ENCODE results near the gene ARAP2.

Gene ARAP2

GRCh38 chr4:36111172-36111571 lies 133.1 kb downstream of the ARAP2 start:
- DNase-seq = no peak

GRCh38 chr4:36099509-36099908 lies 144.8 kb downstream of the ARAP2 start:
- DNase-seq = no peak

- no peak for DNase-seq
Observed at GRCh38 chr4:36094995-36095394, 149.3 kb downstream of the ARAP2 start.

- DNase-seq = no peak
Observed at GRCh38 chr4:36091997-36092396, 152.3 kb downstream of the ARAP2 start.

GRCh38 chr4:36088542-36088941 lies 155.8 kb downstream of the ARAP2 start:
- DNase-seq = no peak

GRCh38 chr4:36086261-36086786 lies 158.0 kb downstream of the ARAP2 start:
- no peak for DNase-seq

- peak; percentile 64 for DNase-seq
Observed at GRCh38 chr4:36082817-36083216, 161.5 kb downstream of the ARAP2 start.

GRCh38 chr4:36081185-36081584 lies 163.1 kb downstream of the ARAP2 start:
- no peak for DNase-seq

- no peak for DNase-seq
Observed at GRCh38 chr4:36079666-36080065, 164.6 kb downstream of the ARAP2 start.

GRCh38 chr4:36078319-36078718 lies 166.0 kb downstream of the ARAP2 start:
- DNase-seq = no peak

- no peak for DNase-seq
Observed at GRCh38 chr4:36072529-36072928, 171.8 kb downstream of the ARAP2 start.

- no peak for DNase-seq
Observed at GRCh38 chr4:36067116-36067515, 177.2 kb downstream of the ARAP2 start.

- no peak for DNase-seq
Observed at GRCh38 chr4:36065274-36065871, 178.9 kb downstream of the ARAP2 start.

GRCh38 chr4:36064117-36064516 lies 180.2 kb downstream of the ARAP2 start:
- DNase-seq = peak; percentile 55

- no peak for DNase-seq
Observed at GRCh38 chr4:36056136-36056535, 188.2 kb downstream of the ARAP2 start.

- no peak for DNase-seq
Observed at GRCh38 chr4:36054694-36055422, 189.5 kb downstream of the ARAP2 start.

- DNase-seq = no peak
Observed at GRCh38 chr4:36053930-36054329, 190.4 kb downstream of the ARAP2 start.

GRCh38 chr4:36051634-36052033 lies 192.7 kb downstream of the ARAP2 start:
- DNase-seq = no peak

- DNase-seq = no peak
Observed at GRCh38 chr4:36046026-36046425, 198.3 kb downstream of the ARAP2 start.

GRCh38 chr4:36043901-36044300 lies 200.4 kb downstream of the ARAP2 start:
- DNase-seq = no peak

GRCh38 chr4:36043241-36043640 lies 201.1 kb downstream of the ARAP2 start:
- no peak for DNase-seq

GRCh38 chr4:36042122-36042970 lies 202.0 kb downstream of the ARAP2 start:
- no peak for DNase-seq

GRCh38 chr4:36041340-36041739 lies 203.0 kb downstream of the ARAP2 start:
- no peak for DNase-seq

GRCh38 chr4:36039026-36039425 lies 205.3 kb downstream of the ARAP2 start:
- no peak for DNase-seq
